Activated CD4-positive, CD25-positive, alpha-beta regulatory T cell treated with anti-CD3 and anti-CD28 coated beads, Interleukin-2, amount 50 U/mL, for 16 hours (primary cell): ENCODE measurements around the gene PIK3R1.
A peak's percentile ranks its signal among the peaks of the same experiment; 100 is the strongest.

Source experiments
- DNase-seq: peaks from one replicate; pipeline ENCODE4 v3.0.0-alpha.2; 2020; ENCODE audit warnings: low read depth, low spot score

Gene PIK3R1

DNA sequence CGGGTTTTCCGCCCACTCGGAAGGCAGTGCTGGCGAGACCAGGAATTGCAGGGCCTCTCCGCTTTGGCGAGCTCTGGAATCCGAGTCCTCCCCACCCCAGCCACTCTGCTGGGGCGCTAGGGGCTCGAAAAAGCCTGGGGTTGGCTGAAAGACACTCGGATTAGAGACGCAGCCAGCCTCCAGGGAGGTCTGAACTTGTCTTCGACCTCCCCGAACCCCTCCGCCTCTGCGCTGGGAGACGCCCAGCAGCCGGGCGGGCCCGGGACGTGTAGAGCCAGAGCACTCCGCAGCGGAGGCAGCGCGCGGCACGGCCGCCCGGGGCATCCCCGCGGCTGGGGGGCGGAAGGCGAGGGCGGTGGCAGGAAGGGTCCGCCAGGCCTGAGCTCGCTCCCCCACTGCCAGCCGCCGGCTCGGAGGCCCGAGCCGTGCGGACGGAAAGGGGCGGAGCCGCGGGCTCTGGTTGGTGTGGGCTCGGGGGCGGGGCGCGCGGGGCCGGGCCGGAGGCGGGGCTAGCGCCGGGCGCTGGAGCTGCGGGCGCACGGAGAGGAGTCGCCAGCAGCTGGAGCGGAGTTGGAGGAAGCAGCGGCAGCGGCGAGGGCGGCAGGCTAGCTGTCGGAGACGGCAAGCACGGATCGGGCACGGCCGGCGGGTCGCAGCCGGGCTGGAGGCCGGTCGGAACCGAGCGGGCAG is at the start of gene PIK3R1:
Gene PIK3R1 (plus strand): TSS at position 549 of the 690 bp plus-strand sequence. CDS start 10,920 bp downstream, outside the sequence.
- DNase-seq, result peak; percentile 75

DNA sequence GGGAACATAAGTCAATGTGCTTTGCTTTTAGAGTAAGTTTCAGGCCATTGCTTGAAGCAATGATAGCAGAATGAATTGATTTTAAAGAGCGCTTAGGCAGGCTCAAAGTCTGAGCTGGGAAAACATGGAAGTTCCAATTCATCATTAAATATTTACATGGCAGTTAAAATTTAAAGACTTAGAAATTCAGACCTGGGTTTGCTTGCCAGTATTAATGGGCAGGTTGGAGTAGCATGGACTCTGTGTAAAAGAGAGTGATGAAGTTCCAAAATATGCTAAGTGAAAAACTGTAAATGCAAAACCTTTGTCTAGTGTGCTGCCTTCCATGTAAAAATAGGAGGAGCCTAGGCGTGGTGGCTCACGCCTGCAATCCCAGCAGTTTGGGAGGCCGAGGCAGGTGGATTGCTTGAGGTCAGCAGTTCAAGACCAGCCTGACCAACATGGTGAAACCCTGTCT is 48.3 kb upstream of the PIK3R1 start:
- no peak for DNase-seq

DNA sequence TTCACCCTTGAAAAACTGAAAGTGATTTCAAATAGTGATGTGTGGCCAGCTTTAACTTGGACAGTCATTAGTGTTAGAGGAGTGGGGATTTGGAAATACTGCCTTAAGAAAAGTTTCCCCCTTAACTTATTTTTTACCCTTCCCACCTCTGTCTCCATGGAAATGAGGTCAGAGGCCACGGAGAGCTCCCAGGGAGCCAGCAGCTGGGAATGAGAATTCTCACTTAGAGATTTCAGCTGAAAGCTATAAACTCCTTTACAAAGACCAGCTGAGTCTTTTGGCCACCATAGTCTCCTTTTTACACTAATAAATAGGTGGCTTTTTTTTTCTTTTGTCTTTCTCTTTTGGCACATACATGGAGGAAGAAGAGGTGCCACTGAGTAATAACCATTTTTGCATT is 45.7 kb upstream of the PIK3R1 start:
- DNase-seq, result no peak

DNA sequence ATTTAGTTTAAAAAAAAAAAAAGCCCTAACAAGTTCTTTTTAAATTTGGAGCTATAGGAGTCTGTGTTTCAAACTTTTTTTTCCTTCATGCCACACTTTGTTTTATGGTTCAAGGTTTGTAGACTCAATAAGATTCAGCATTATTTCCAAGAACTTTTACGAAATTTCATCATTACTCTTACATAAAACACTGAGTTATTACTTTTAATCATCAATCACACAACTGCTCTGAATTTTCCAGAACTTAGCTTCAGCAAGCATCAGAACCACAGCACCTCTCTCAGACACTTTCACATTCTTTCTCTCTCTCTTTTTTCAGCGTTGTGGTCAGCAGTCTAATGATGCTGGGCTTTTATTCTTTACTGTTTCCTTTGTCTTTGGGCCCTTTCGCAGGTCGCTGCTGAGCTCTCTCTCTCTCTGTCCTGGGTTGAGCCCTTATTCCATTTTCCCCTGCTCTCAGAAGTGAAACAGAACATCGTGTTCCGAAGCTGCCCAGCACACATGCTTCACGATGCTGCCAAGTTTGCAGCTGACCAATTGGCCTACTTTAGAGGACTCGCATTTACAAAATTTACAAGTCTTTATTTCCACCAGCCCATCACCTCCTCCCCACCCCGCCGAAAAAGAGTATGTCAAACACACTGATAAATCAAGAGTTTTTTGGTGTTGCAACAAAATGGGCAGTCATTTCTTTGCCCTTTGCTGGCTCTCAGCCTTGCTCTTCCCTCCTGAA is 44.6 kb upstream of the PIK3R1 start:
- DNase-seq, result no peak

DNA sequence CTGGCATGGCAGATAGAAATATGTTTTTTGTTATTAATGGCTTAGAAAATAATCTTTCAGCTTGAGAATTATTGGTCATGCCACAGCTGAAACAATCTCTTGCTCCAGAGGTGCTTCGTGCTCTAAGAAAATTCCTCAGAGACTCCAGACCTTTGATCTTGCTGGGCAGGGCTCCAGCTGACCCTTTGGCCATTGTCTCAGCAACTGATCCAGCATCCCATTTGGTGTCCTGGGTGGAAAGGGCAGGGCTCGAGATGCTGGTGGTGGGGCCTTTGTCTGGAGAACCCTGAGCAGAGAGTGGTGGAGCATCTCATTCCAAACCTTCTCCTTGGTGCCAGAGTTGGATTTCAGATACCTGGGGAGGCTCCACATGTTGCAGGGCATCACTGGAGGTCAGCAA is 43.2 kb upstream of the PIK3R1 start:
- DNase-seq, result no peak

DNA sequence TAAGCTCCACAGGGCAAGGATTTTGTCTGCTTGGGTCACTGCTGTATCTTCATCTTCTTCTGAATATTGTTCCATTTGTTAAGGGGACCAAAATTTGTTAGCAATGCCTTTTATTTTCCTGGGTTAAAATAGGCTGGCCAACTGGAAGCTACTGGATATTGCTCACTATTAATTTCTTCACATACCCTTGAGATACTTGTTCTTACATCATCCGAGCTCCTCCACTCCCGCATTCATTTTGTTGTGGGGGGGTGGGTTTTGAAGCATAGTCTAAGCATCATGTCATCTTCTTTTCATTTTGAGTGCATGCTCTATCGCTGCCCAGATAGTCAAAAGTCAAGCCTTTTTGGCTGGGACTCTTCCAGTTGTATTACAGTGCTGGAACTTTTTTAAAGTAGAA is 42.5 kb upstream of the PIK3R1 start:
- DNase-seq, result no peak

DNA sequence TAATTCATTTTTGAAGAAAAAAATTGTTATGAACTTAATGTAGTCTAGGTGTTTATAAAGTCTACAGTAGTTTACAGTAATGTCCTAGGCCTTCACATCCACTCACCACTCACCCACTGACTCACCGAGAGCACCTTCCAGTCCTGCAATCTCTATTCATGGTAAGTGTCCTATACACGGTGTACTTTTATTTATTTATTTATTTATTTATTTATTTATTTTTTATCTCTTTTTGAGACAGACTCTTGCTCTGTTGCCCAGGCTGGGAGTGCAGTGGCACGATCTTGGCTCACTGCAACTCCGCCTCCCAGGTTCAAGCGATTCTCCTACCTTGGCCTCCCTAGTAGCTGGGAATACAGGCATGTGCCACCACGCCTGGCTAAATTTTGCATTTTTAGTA is 39.3 kb upstream of the PIK3R1 start:
- DNase-seq, result no peak

DNA sequence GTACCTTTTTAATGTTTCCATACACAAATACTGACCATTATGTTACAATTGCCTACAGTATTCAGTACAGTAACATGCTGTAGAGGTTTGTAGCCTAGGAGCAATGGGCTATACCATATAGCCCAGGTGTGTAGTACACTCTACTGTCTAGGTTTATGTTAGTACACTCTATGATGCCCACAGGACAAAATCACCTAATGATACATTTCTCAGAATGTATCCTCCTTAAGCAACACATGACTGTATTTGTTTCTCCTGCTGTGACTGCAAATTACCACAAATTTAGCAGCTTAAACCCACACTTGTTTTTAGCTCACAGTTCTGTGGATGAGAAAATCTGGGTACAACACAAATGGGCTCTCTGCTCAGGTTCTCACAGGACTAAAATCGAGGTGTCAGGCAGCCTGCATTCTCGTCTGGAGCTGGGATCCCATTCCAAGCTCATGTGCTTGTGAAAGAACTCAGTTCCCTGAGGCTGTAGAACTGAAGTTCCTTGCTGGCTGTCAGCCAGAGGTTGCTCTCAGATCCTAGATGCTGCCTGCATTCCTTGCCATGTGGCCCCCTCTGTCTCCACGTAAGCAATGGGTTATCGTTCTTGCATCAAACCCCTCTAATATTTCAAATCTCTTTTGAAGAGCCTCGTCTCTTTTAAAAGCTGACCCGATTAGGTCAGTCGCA is 38.6 kb upstream of the PIK3R1 start:
- no peak for DNase-seq

DNA sequence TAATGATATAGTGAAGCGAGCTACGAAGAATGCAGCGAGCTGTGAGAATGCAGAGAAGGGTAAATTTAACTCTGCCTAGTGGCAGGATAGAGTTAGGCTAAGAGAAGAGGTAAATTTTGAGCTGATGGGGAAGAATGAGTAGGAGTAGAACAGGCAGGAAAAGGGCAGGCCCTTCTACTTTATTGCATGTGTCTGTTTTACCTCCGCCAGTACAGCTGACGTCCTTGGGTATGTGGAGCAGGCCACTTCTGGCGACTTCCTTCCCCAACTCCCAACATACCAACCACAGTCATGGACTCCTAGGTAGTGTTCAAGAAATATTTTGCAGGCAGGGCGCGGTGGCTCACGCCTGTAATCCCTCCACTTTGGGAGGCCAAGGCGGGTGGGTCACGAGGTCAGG is 37.9 kb upstream of the PIK3R1 start:
- DNase-seq, result no peak

DNA sequence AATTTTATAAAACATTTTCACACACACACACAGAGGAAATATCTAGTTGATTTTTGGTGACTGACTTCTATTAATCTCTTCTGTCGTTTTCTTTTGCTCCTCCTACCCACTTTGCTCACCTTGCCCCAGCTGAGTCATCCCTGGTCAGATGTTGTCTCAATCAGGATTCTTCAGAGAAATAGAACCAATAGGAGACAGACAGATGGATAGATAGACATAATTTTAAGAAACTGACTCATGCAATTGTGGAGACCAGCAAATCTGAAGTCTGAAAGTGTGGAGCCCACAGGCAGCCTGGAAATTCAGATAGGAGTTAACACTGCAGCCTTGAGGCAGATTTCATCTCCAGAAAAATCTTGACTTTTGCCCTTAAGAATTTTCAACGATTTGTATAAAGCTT is 37.0 kb upstream of the PIK3R1 start:
- no peak for DNase-seq

DNA sequence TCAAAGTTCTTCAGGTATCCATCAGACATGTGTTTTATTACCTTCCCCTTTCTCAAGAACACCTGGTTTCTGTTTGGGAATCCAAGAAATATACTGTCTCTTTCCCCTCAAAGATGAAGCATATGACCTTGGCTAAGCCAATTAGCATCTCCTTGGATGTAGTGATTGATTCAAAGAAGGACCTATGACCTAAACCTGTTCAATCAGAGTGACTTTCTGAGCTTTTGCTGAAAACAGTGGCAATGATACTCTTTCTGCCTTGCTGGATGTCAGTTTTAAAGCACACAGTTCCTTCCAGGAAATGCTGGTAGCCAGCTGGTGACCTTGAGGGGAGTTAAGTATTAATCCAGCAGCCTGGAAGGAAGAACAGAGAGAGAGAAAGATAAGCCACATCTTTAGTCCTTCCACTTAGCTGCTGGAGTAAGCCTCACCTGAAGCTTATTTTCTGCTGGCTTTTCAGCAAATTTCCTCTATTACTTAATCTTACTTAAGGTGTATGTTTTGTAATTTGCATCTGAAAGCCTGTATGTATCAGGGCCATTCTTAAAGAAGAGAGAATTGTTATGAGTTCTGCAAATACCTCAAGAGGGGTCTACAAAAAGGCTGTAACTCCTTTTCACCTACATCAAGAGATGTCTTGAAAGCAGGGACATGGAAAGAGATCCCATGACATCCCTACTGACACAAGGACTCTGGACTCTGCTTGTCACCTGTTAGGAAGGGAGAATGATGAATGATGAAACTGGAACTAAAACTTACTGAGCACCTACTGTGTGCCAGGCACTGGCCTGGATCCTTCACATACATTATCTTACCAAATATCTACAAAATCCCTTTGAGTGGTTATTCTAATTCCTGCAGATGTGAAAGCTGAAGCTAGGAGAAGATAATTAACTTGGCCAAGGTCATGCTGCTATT is 35.2 kb upstream of the PIK3R1 start:
- DNase-seq, result no peak

DNA sequence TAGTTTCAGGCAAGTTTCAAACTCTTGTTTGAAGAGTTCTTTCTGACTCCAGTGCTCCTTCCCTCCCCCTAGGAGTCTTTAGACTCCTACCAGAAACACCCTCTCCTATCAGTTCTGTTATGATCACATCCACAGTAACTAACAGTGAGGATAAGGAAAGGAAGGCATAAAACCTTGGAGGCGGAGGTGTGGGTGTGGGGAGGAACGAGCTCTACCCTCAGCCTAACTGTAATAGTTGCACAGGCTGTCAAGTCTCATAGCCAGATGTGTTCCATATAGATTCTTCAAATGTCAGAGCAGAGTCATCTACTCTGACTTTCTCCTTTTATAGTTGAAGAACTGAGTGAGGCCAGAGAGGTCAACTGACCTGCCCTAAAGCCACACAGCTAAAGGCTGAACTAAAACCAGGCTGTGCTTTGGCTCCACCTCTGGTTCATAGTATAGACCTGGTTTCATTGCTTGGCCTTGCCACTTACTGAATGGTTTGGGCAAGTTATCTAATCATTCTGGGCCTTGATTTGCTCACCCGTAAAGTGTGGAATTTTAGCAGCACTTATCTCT is 34.4 kb upstream of the PIK3R1 start:
- DNase-seq, result no peak

DNA sequence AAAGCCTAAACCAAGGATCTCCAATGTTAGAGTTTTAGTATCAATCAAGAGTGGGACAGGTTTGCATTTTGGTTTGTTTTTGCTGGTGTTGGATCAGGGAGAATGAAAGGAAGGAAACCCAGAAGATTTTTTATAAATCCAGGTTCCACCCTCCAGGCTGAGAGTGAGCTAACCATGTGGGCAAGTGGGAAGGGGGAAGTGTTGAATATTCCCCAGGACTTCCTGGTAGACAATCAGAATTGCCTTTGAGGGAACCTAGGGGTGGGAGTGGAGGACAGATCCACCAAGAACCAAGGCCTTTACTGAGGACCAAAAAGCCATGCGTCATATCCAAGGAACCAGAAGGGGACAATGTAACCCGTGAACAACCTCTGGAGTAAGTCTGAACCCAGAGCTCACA is 33.5 kb upstream of the PIK3R1 start:
- no peak for DNase-seq

DNA sequence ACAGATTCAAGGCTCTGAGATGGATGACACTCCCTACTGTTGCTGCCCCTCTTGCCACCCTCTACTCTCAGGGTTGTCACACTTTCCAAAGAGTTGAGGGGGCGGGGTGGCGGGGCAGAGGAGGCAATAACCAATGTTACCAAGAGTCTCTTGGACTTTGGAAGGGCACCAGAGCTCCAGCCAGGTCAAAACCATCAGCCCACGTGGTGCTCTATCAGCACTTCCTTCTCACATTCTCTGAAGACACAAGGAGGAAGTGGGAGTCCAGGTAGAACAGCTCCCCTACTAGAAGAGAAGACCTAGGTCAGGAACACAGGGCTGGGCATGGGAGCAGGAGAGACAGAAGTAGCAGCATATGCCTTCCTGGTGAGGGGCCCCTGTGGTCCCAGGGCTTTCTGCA is 33.0 kb upstream of the PIK3R1 start:
- DNase-seq, result no peak

DNA sequence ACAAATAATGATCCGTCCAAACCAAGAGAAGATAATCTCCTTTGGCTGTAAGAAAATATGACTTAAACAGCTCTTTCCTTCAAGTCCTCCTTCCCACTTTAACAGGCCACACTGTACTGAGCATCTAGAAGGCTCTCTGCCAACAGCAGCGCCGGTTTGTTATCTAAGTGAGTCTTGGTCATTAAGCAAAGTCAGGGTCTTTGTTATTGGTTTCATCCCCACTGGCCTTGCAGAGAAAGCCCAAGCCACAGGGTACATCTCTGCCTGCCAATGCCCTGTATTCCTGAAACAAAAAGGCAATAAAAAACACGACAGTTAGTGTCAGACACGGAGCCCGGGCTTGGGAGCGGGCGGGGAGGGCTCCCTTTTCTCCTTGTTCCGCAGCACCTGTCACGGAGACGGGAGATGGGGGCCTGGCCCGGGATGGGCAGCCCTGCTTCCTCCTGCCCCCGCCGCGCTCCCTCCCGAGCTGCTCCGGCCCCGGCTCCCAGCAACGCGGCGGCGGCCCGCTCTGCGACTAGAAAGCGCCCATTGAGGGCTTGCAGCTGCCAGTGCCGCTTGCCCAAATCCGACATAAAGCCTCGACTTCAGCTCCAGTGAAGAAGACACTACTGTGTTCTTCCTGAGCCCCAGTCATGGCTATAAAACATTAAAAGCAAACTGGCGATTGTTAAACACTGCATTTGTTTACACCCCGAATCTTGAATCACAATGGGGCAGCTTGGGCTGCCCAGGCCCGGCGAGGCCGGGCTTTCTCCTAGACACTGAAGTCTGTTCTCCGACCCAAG is 28.1 kb upstream of the PIK3R1 start:
- DNase-seq, result no peak

DNA sequence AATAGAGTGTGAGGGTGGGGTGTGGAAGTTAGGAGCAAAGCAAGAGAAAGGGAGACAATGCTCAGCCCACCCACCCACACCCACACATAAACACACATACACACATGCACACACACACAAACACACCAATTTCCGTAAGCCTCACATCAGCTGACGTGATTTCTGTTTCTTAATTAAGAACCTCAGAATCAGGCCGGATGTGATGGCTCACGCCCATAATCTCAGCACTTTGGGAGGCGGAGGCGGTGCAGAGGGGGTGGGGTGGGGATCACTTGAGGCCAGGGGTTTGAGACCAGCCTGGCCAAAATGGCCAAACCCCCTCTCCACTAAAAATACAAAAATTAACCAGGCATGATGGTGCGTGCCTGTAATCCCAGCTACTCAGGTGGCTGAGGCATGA is 26.4 kb upstream of the PIK3R1 start:
- no peak for DNase-seq

DNA sequence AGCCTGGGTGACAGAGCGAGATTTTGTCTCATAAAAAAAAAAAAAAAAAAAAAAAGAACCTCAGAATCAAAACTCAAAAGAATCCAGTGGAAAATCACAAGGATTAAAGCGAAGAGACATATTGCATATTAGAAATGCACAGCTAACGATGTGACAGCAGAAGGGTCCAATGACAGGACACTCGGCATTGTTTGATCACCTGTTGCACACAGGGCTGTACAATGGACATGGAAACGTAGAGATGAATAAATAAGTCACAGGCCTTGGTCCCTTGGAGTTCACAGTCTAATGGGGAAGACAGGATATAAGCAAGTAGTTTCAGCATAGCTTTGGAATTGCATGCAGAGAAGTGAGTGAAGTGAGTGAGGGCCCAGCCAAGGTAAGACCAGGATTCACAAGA is 25.9 kb upstream of the PIK3R1 start:
- DNase-seq, result no peak

DNA sequence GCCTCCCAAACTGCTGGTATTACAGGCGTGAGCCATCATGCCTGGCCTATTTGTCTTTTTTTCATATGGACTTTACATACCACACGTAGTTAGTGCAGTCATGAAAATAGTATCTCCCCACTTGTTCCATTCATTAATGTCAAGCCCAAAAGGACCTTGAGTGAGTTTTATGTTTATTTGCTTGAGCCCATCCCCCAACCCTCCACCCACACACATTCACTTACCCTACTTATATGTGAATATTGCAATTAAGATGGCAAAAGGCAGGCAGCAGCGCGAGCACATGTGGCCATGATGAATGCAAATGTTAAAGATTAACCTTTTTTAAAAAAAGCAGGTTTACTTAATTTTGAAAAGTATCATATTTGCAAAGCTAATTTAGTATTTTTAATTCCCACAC is 24.9 kb upstream of the PIK3R1 start:
- DNase-seq, result no peak

DNA sequence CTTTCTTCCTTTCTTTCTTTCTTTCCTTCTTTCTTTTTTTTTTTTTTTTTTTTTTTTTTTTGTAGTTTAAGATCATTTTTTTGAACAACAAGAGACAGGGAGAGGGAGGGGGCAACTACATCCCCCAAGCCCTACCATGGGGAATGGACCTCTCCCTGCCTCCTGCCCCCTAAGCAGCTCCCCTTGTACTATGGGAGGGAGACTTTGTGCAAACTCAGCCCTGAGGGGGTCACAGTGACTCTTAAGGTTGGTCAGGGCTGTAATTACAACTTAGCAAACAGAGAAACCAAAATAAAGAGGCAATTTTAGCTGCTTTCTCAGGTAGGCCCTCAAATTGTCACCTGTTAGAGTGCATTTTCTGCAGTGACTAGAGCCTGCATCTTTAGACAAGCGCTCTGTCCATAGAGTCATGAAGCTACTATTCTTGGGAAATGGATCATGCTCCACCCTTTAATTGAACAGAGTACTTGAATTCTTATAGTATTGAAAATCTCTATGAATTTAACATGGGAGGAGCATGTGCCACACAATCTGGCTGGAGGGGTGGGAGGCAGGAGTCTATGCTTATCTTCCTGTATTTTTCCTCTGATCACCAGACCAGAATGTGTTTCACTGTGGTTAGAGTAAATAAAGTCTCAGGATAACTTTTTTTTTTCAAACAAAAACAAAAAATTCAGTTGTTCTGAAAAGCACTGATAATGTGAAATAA is 24.3 kb upstream of the PIK3R1 start:
- DNase-seq, result no peak

DNA sequence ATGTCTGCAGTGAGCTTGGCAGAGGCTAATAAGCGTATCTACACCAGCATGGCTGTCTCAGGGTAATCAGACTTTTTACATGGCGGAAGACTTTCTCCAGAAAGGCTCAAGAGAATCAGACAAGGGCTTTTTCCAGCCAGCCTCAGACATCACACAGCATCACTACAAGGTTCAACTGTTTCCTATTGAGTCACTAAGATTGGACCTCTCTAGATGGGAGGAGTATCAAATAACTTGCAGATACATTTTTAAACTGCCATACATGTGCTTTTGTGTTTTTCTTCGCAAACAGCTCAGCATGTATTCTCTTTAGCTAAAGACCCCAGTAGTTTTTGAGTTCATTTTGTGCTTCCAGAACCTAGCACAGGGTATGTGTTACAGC is 22.9 kb upstream of the PIK3R1 start:
- DNase-seq, result no peak
